GM23338 (cell line): ENCODE measurements around the gene ITPRID1. TPM values are rescaled to one million over a fixed set of nuclear protein-coding genes. Genes with fewer than 3 reads are reported as not detected.

Experiments
- ATAC-seq: fragments of 200-7000 bp; cut with Tn5 transposase; 3 replicates; pipeline ENCODE4 v1.9.1; 2020
- DNase-seq: peaks from one replicate; pipeline ENCODE4 v3.0.0-alpha.2; 2015; ENCODE audit warnings: low spot score
- H2AFZ ChIP-seq: fragments of 200-600 bp; sonication (generic); 2 replicates; pipeline ENCODE4 v1.8.0; 2016; ENCODE audit warnings: antibody characterized with exemption, mild to moderate bottlenecking, moderate library complexity
- H3F3A ChIP-seq: fragments of 200-600 bp; sonication (generic); replicated peaks from 2 replicates; pipeline ENCODE4 v1.8.0; 2017; ENCODE audit warnings: antibody characterized with exemption, mixed run types, low read depth
- H3K27ac ChIP-seq: fragments of 200-600 bp; sonication (generic); 2 replicates; pipeline ENCODE4 v1.6.1; 2016; ENCODE audit warnings: low read depth
- H3K27me3 ChIP-seq: fragments of 200-600 bp; sonication (generic); 2 replicates; pipeline ENCODE4 v1.8.0; 2016; ENCODE audit warnings: mild to moderate bottlenecking, mixed run types, moderate library complexity; ENCODE audit not compliant: insufficient read depth
- H3K36me3 ChIP-seq: fragments of 200-600 bp; sonication (generic); 2 replicates; pipeline ENCODE4 v1.8.0; 2016; ENCODE audit warnings: mild to moderate bottlenecking; ENCODE audit not compliant: insufficient read depth
- H3K4me1 ChIP-seq: fragments of 200-600 bp; sonication (generic); 2 replicates; pipeline ENCODE4 v1.8.0; 2016; ENCODE audit warnings: mild to moderate bottlenecking, moderate library complexity; ENCODE audit not compliant: insufficient read depth
- H3K4me2 ChIP-seq: fragments of 200-600 bp; sonication (generic); 2 replicates; pipeline ENCODE4 v1.7.1; 2017; ENCODE audit warnings: mixed run types
- H3K4me3 ChIP-seq: fragments of 200-600 bp; sonication (generic); 2 replicates; pipeline ENCODE4 v1.6.1; 2016; ENCODE audit warnings: mixed run types
- H3K79me2 ChIP-seq: fragments of 200-600 bp; sonication (generic); replicated peaks from 2 replicates; pipeline ENCODE4 v1.8.0; 2017; ENCODE audit warnings: mild to moderate bottlenecking; ENCODE audit not compliant: insufficient read depth
- H3K9me2 ChIP-seq: fragments of 200-600 bp; sonication (generic); 2 replicates; pipeline ENCODE4 v1.8.0; 2017; ENCODE audit not compliant: insufficient read depth
- H4K20me1 ChIP-seq: fragments of 200-600 bp; sonication (generic); replicated peaks from 2 replicates; pipeline ENCODE4 v1.8.0; 2017; ENCODE audit warnings: mild to moderate bottlenecking; ENCODE audit not compliant: insufficient read depth
- H3K27ac Mint-ChIP-seq: 2 replicates; pipeline ENCODE4 v1.8.0; 2020; ENCODE audit warnings: inconsistent platforms, mild to moderate bottlenecking, moderate library complexity, mixed read lengths
- H3K27me3 Mint-ChIP-seq: 3 replicates; pipeline ENCODE4 v1.8.0; 2022; ENCODE audit warnings: low read depth, mild to moderate bottlenecking, moderate library complexity, mixed read lengths, inconsistent platforms; ENCODE audit not compliant: insufficient read depth, poor library complexity
- H3K36me3 Mint-ChIP-seq: 3 replicates; pipeline ENCODE4 v1.8.0; 2021; ENCODE audit warnings: low read depth, mild to moderate bottlenecking, inconsistent platforms, moderate library complexity, mixed read lengths
- H3K4me1 Mint-ChIP-seq: 3 replicates; pipeline ENCODE4 v1.8.0; 2020; ENCODE audit warnings: mild to moderate bottlenecking, inconsistent platforms, mixed read lengths
- H3K4me3 Mint-ChIP-seq: 3 replicates; pipeline ENCODE4 v1.8.0; 2021; ENCODE audit warnings: moderate library complexity, mild to moderate bottlenecking, inconsistent platforms, mixed read lengths
- H3K9me3 Mint-ChIP-seq: 3 replicates; pipeline ENCODE4 v1.8.0; 2020; ENCODE audit warnings: moderate library complexity, mild to moderate bottlenecking, inconsistent platforms, mixed read lengths
- CREB1 ChIP-seq: fragments of 250-450 bp; sonication (Bioruptor Pico); IDR thresholded peaks from 2 replicates; pipeline ENCODE4 v1.5.0; 2020; ENCODE audit warnings: low read depth, mild to moderate bottlenecking, moderate library complexity
- CTCF ChIP-seq, 2 experiments: fragments of 200-600 bp in 1 of 2; sonication (generic) in 1 of 2; conservative IDR thresholded peaks; 2 replicates each; pipeline versions ENCODE4 v1.5.1 to v1.6.1; 2016 to 2017; ENCODE audit warnings: antibody characterized with exemption in 2 of 2, low read depth in 2 of 2, mild to moderate bottlenecking in 2 of 2, moderate library complexity in 1 of 2
- ETS1 ChIP-seq: IDR thresholded peaks from 2 replicates; pipeline ENCODE4 v1.6.1; 2016; ENCODE audit warnings: antibody characterized with exemption
- EZH2 ChIP-seq: fragments of 200-600 bp; sonication (generic); IDR thresholded peaks from one replicate; pipeline ENCODE4 v1.8.0; 2017; ENCODE audit warnings: antibody characterized with exemption, mild to moderate bottlenecking, low read depth; ENCODE audit not compliant: unreplicated experiment
- EZH2phosphoT487 ChIP-seq: fragments of 200-600 bp; sonication (generic); IDR thresholded peaks from one replicate; pipeline ENCODE4 v1.8.1; 2018; ENCODE audit warnings: antibody characterized with exemption; ENCODE audit not compliant: unreplicated experiment
- JUNB ChIP-seq: IDR thresholded peaks from one replicate; pipeline ENCODE4 v1.6.1; 2016; ENCODE audit warnings: antibody characterized with exemption; ENCODE audit not compliant: unreplicated experiment
- NANOG ChIP-seq: IDR thresholded peaks from 2 replicates; pipeline ENCODE4 v1.6.1; 2016; ENCODE audit warnings: antibody characterized with exemption, borderline replicate concordance
- POLR2AphosphoS5 ChIP-seq: IDR thresholded peaks from 2 replicates; pipeline ENCODE4 v1.6.1; 2016; ENCODE audit warnings: antibody characterized with exemption, low read depth
- REST ChIP-seq: IDR thresholded peaks from one replicate; pipeline ENCODE4 v1.6.1; 2018; ENCODE audit warnings: antibody characterized with exemption; ENCODE audit not compliant: unreplicated experiment
- STAT1 ChIP-seq: IDR thresholded peaks from one replicate; pipeline ENCODE4 v1.6.1; 2016; ENCODE audit warnings: antibody characterized with exemption; ENCODE audit not compliant: unreplicated experiment
- ZNF114 ChIP-seq: fragments of 250-450 bp; sonication (Bioruptor Pico); IDR thresholded peaks from 2 replicates; pipeline ENCODE4 v1.5.0; 2020; ENCODE audit warnings: mild to moderate bottlenecking, moderate library complexity
- ZNF331 ChIP-seq: fragments of 250-450 bp; sonication (Bioruptor Pico); IDR thresholded peaks from 2 replicates; pipeline ENCODE4 v1.5.0; 2020; ENCODE audit warnings: low read depth, mild to moderate bottlenecking, moderate library complexity
- ZNF462 ChIP-seq: fragments of 250-450 bp; sonication (Bioruptor Pico); IDR thresholded peaks from 2 replicates; pipeline ENCODE4 v1.5.0; 2020; ENCODE audit warnings: mild to moderate bottlenecking, moderate library complexity
- polyA plus RNA-seq: library from polyadenylated mRNA; unstranded; fragments of >200 nt; fragmentation: Nextera tagmentation; extraction: Ambion mirVana; gene quantifications from 2 replicates; pipeline ENCODE4 v1.2.1, GENCODE V29; 2016
- total RNA-seq: library from RNA; depleted of rRNA; stranded (reverse); fragments of >200 nt; shearing (Covaris generic); gene quantifications from 2 replicates; pipeline ENCODE4 v1.2.3, GENCODE V29; 2014

ITPRID1 gene
- total and polyA plus RNA-seq, 2 experiments from 2014 or later, result 0.05 to 0.45 TPM

DNA sequence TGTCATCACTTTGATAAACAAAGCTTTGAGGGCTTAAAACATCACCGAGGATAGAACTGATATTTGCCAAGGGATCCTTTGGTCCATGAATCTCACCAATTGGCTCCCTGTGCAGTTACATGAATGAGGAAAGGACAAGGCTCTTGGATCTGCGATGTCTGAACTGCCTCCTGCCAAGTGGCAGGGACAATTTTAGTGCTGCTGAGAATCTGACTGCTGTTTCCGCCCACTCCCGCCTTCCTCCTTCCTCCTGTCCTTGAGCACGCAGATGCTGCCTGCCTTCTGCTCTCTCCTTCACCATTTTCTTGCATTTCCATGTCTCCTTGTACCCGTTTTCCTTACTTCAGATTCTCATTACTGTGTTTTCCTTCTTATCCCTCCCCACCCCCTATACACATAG, 26.8 kb upstream of the ITPRID1 start:
- no peaks in the 10 kb centered on the region for H3K79me2 ChIP-seq
- H3K4me2 ChIP-seq, result no peak overlapping the region
- H3K4me1 Mint-ChIP-seq, result peaks cover 7% of the 10 kb centered on the region; the same call in 1 of the 3 replicates
- TF ChIP-seq JUNB (no peak), CTCF (conservative IDR thresholded peaks at IDR 0.05; ENCODE audit: low read depth in 2 of 2) (no peak), CREB1 (CRISPR knock-in tag) (no peak), EZH2phosphoT487 (no peak), REST (no peak), EZH2 (no peak), ZNF462 (no peak), ETS1 (no peak), ZNF114 (CRISPR knock-in tag) (no peak), POLR2AphosphoS5 (no peak), ZNF331 (CRISPR knock-in tag) (no peak), NANOG (no peak), STAT1 (no peak)
- ATAC-seq (no peak), DNase-seq (no peak)
- no peak overlapping the region for H3K4me3 Mint-ChIP-seq
- H3K27ac Mint-ChIP-seq, result no peak overlapping the region
- H2AFZ ChIP-seq, result peak overlapping the region; percentile 29; the same call in 1 of the 2 replicates
- no peaks in the 10 kb centered on the region for H3K36me3 Mint-ChIP-seq
- H3K9me3 Mint-ChIP-seq, result peaks cover 7% of the 10 kb centered on the region; the same call in 2 of the 3 replicates
- H3F3A ChIP-seq, result no peaks in the 10 kb centered on the region
- no peak overlapping the region for H3K4me3 ChIP-seq
- no peak overlapping the region for H3K27ac ChIP-seq
- H4K20me1 ChIP-seq, result no peaks in the 10 kb centered on the region
- no peaks in the 10 kb centered on the region for H3K4me1 ChIP-seq
- H3K36me3 ChIP-seq, result 0 out of 2 replicates have a peak, but pooled peaks cover 4% of the 10 kb centered on the region
- peaks cover 2% of the 10 kb centered on the region; the same call in 1 of the 2 replicates for H3K9me2 ChIP-seq
- H3K27me3 Mint-ChIP-seq, result peaks cover 7% of the 10 kb centered on the region
- no peaks in the 10 kb centered on the region for H3K27me3 ChIP-seq
